ENCODE measurements around the gene CFAP45.
A peak's percentile ranks its signal among the peaks of the same experiment; 100 is the strongest.

Gene CFAP45

GRCh38 chr1:159923203-159924024 is 23.4 kb upstream of the CFAP45 start:
- peak; percentile 72 for DNase-seq

GRCh38 chr1:159922511-159923202 is 22.7 kb upstream of the CFAP45 start:
- DNase-seq, result no peak

DNA sequence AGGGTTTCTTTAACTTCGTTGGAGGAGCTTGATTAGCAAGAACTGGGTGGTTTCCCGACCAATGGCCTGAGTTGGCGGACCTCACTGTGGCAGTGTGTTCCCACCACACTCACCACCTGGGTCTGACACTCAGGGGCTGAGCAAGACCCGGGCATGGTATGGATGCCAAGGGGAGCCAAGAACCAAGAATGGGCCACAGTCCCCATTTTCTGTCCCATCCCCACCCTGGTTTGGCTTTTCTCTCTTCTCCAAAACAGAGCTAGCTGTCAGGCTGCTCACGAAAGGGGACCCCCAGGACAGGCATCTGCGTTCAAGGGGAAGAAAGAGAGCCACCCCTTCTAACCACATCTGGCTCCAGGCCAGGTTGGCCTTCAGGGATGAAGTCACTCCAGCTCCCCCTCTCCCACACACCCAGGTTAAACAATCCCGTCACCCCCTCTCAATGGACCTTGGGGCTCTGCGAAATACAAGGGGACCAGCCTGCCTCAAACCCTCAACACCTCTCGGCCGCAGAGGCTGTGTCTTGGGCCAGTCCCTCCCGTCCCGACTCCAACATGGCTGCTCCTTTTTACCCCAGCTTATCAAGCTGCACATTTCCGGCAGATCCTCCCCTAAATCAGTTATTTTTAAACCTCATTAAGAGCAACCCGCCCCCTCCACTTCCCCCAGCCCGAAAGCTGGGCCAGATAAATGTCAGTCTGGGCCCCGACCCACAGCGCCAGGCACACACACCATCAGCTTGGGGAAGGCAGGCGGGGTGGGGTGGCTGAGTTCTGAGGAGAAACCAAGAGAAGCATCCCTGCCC is 21.9 kb upstream of the CFAP45 start:
- DNase-seq, result no peak

- no peak for DNase-seq
Measured at GRCh38 chr1:159921251-159921650, 21.3 kb upstream of the CFAP45 start.

DNA sequence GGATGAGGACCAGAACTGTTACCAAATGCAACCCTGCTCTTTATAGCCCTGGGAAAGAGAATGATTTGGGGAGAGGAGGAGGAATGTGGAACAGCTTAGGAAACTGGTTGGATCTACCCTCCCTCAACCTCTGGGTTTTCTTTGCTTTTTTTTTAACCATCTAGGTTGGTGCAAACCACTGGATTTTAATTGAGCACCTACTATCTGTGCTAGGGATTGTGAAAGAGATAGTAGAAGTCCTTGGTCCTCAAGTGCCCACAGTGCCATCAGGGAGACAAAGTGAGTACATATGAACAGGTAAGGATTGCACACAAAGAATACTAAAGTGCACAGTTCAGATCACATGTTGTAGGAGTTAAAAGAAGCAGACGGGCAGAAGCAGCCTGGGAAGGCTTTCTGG is 20.7 kb upstream of the CFAP45 start:
- no peak for DNase-seq

GRCh38 chr1:159920202-159920601 is 20.2 kb upstream of the CFAP45 start:
- no peak for DNase-seq

- DNase-seq, result no peak
Measured at GRCh38 chr1:159919236-159919865, 19.4 kb upstream of the CFAP45 start.

GRCh38 chr1:159918352-159919200 is 18.6 kb upstream of the CFAP45 start:
- DNase-seq, result no peak

- no peak for DNase-seq
Measured at GRCh38 chr1:159917533-159918351, 17.8 kb upstream of the CFAP45 start.

- peak; percentile 70 for DNase-seq
Measured at GRCh38 chr1:159916242-159917051, 16.5 kb upstream of the CFAP45 start.

DNA sequence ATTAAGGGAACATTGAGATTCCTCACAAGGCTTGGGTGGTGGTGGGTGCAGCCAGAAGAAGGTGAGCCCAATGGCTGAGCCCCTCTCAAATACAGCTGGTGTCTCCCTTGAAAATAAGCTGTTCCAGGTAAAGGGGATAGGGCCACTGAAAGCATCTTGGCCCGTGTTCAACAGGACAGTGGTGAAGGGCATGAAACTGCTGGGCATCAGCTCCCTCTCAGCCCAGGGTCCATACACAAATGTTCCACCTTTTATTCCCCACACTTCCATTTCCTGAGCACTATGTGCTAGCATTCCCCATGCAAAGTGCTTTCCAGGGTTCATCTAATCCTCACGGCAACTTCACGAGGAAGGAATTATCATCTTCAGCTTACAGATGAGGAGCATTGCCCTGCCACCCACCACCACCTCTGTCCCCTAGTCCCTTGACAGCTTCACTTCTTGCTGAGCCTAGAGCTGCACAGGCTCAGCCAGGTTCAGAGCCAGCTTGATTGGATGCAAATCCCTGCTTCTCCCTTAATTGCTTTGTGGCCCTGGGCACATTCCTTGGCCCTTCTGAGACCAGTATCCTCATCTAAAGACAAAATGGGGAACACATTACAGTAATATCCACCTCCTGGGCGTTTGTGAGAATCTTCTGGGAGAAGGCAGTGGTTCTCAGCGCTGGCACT is 15.7 kb upstream of the CFAP45 start:
- DNase-seq, result no peak

DNA sequence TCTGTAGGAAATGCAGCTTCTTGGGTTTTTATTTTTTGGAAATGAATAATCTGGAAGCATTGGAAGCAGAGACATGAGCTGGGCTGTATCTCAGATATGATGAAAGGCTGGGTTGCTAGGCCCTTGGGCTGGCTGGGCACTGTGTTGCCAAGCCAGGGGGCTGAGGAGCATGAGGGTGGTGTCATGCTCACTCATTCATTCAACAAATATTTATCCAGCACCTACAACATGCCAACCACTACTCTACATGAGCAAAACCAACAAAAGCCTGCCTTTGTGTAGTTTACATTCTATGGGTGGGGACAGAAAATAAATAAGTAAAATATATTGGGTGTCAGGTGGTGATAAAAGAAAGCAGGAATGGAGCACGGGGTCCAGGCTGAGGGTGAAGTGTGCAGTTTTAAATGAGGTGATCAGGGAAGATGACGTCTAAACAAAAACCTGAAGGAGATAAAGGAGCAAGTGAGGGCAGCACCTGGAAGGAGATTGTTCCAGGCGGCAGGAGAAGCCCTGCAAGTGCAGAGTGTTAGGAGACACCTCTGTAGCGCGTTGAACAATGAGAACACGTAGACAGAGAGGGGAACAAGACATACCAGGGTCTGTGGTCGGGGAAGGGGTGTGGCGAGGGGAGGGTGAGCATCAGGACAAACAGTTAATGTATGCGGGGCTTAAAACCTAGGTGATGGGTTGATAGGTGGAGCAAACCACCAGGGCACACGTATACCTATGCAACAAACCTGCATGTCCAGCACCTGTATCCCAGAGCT is 14.5 kb upstream of the CFAP45 start:
- DNase-seq, result no peak

DNA sequence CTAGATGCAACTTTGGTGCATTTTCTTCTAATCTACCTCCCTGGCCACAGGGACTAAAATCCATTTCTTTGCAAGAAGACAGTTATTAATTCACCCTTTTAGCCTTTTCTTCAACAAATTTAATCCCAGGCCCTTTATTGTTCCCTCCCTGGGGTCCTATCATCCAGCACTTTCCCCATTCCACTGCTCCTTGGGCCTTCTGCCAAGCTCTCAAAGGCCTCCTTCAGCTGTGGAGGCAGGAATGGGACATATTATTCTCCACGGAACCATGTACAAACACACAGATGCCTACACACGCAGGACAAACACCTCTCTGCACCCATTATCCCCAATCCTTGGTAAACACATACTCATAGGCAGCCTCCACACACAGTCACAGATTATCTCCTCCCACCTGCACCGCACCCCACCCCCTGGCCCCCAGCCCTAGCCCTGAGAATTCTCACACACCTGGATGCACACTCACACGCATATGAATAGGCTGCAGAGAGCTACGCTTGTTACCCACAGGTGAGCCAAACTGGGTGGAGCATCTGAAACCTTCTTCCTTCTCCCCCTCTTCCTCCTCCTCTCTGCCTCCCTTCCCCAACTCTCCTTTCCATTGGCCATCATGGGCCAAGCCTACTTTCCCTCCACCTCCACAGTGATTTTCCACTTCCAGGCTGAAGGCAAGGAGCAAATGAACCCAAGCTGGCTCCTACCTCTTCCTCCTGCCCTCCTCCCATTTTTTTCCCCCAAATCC is 13.7 kb upstream of the CFAP45 start:
- DNase-seq, result no peak

GRCh38 chr1:159911326-159912070 is 11.5 kb upstream of the CFAP45 start:
- no peak for DNase-seq

DNA sequence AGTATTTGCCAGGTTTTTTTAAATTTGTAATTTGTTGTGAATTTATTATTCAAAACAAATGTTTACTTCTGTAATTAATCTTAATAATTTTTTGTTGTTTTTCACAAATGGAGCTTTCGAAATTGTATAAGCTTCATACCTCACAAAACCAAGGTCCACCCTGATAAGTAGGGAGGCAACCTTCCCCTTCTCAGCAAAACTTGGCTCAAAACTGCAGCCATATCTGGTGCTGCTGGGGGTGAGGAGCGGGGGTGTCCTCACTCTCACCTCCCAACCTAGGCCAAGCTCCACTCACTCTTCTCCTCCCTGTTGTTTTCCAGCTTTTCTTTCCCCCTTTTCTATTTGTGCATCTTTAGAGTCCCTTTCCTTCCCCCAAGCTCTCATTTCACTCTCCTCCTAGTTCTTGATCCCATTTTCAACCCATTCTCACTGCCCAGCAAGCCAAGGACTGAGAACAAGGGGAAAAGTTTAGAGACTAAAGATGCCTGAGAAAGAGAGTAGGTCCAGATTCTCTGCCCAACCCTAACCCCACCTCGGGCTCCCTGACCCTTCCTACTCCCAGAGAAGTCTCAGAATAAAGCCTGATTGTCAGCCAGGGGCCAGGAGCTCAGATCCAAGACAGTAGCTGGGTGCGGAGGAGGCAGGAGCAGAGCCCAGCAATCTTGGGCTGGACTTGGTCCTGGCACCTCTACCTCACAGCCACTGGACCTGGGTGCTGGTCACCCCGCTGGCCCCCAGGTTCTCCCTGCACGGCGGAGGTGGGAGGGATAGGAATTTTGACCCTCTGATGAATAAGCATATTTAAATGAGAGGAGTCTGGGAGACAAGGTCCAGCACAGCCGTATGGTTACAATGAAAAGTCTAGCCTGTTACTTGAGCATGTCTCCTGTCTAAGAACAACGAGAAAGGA is 8.3 kb upstream of the CFAP45 start:
- DNase-seq, result no peak

- DNase-seq, result no peak
Measured at GRCh38 chr1:159906960-159907359, 7.0 kb upstream of the CFAP45 start.

Measured in NCI-H2107 (cell line).